CD1c-positive myeloid dendritic cell (primary cell): ENCODE results near the gene IRF9.

Experiments
- DNase-seq: peaks from one replicate; pipeline ENCODE4 v3.0.0-alpha.2; 2016; ENCODE audit errors: extremely low spot score

Gene IRF9

DNA sequence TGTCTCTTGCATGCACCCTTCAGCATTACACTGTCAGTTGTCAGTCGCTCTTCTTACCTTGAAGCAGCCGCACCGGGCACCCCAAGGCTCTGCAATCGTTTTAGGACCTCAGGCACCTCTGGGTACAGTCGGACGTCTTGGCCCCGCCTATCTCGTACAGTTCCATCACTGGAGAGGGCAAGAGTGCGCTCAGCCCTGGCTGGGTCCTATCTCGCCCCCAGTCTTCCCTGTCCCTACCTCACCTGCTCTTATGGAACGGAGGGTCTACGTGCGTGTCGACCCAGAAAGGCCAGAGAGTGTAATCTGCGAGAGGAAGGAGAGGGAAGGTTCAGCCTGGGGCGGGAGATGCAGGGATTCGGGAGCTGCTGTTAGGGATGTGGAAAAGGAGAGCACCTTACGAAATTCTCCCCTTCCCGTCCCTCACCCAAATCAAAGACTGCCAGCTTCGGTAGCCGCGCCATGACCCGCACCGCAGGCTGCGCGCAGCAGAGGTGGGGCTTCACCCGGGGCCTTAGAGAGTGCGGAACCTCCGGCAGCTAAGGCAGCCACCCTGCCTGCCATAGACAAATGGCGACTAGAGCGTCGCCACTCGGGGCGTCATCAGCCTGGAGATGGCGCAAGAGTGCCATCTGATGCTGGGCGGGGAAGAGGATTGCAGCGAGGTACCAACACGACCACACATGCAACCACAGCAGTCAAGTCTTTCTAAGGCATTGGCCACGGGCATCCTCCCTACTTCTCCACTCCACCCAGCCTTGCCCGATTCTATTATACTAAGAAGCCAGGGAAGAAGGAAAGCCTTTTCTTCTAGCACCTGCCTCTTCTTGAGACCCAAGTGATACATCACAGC, 54.7 kb downstream of the IRF9 start, which contains the start of gene MDP1:
Gene MDP1 (minus strand): TSS at position 572 of the 850 bp plus-strand sequence. CDS start 111 bp downstream, at position 461.
- peak; percentile 95 for DNase-seq
